ENCODE data around the gene BFSP2. TPM values are rescaled to one million over a fixed set of nuclear protein-coding genes. Genes with fewer than 3 reads are reported as not detected.

BFSP2 gene
- total and polyA plus RNA-seq, 2 experiments from 2014 or later, result not detected

DNA sequence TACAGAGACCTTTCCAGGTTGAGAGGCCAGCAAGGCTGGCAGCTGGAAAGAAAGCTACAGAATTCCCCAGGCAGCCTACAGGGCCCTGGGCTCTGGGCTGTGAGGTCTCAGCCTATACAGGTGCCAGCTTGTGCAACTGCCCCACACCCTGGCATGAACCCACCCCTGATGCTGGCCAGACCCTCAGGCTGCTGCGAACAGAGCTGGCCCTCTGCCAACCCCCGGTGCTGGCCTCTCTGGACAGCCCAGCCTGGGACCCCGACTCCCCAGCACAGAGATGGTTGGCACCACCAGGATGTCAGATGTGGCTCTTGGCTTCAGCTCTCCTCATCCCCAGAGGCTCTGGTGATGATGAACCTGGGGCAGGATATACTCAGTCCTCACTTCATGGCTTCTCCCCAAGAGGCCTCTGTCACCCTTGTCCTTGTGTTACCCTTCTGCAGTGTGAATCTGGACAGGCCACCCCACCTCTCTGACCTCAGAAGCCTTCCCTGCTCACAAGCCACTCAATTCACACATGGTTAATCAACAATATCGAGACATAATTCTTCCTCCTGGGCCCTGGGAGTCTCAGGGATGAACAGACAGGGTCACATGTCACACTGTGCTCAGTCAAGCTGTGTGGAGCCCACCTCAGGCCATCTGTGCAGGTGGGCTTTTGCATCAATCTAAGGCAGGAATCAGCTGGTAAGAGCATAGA is 11.0 kb upstream of the BFSP2 start:
- DNase-seq, result no peak
- 37% methylated on average over 4 of the region's 4 CpGs for WGBS, 2 experiments (ENCODE audit: low coverage in 1 of 2, low lambda C conversion rate in 2 of 2, missing lambda C conversion rate in 2 of 2)
- in situ Hi-C loops (cut with MboI), result no loop called here
- H3K27me3 ChIP-seq (replicated peaks; ENCODE audit: insufficient read depth), result no peaks in the 10 kb centered on the region; the same call in 1 of the 2 replicates
- no peaks in the 10 kb centered on the region for H3K9me2 ChIP-seq (ENCODE audit: insufficient read depth)
- no peaks in the 10 kb centered on the region for H3F3A ChIP-seq (ENCODE audit: insufficient read depth)
- TF ChIP-seq EZH2phosphoT487 (IDR thresholded peaks at IDR 0.05; ENCODE audit: insufficient read depth, low read depth), result no peak
- TF ChIP-seq EZH2 (IDR thresholded peaks at IDR 0.05; ENCODE audit: insufficient read depth, poor library complexity, severe bottlenecking), result no peak
- no peaks in the 10 kb centered on the region for H3K4me1 ChIP-seq (ENCODE audit: insufficient read depth)
- no peaks in the 10 kb centered on the region for H3K9me3 ChIP-seq (ENCODE audit: low read depth)
- H4K20me1 ChIP-seq (ENCODE audit: insufficient read depth), result no peaks in the 10 kb centered on the region
- H3K27ac ChIP-seq, result no peak overlapping the region
- no peaks in the 10 kb centered on the region for H3K79me2 ChIP-seq (ENCODE audit: insufficient read depth)
- H2AFZ ChIP-seq, result no peak overlapping the region
- H3K4me2 ChIP-seq (ENCODE audit: unreplicated experiment), result no peak overlapping the region
- H3K36me3 ChIP-seq (ENCODE audit: low read depth), result no peaks in the 10 kb centered on the region
- H3K9ac ChIP-seq, result no peak overlapping the region
- no peak overlapping the region for H3K4me3 ChIP-seq

DNA sequence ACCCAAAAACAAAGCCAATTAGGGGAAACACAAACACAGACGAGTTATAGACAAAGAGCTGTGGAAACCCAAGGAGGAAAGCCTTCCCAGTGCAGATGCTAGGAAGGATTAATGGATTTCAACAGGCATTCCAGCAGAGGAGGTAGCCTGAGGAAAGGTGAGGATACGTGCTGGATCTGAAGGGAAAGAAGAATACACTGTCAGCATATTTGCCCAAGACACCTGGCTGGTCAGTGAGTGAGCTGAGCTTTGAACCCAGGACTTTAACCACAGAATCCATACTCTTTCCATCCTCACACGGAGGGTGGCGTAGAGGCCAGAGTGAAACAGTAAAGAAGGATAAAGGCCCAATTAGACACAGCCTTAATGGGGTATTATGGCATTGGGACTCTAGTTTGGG is 9.1 kb upstream of the BFSP2 start:
- Histone ChIP-seq H3K9me2 (ENCODE audit: insufficient read depth) (no peaks in the 10 kb centered on the region), H3F3A (ENCODE audit: insufficient read depth) (peaks cover 14% of the 10 kb centered on the region), H3K27me3 (replicated peaks; ENCODE audit: insufficient read depth) (no peaks in the 10 kb centered on the region), H3K4me1 (ENCODE audit: insufficient read depth) (peaks cover 10% of the 10 kb centered on the region), H3K9ac (no peak overlapping the region), H4K20me1 (ENCODE audit: insufficient read depth) (no peaks in the 10 kb centered on the region), H3K4me2 (ENCODE audit: unreplicated experiment) (no peak overlapping the region), H3K9me3 (ENCODE audit: low read depth) (no peaks in the 10 kb centered on the region), H3K4me3 (no peak overlapping the region), H2AFZ (no peak overlapping the region), H3K27ac (no peak overlapping the region), H3K36me3 (ENCODE audit: low read depth) (no peaks in the 10 kb centered on the region), H3K79me2 (ENCODE audit: insufficient read depth) (no peaks in the 10 kb centered on the region)
- in situ Hi-C loops (cut with MboI), result no loop called here
- no peak for DNase-seq
- WGBS, 2 experiments (ENCODE audit: low coverage in 1 of 2, low lambda C conversion rate in 2 of 2, missing lambda C conversion rate in 2 of 2), result 51 to 55% methylated on average over 4 of the region's 4 CpGs
- no peak for TF ChIP-seq EZH2 (IDR thresholded peaks at IDR 0.05; ENCODE audit: insufficient read depth, poor library complexity, severe bottlenecking)
- no peak for TF ChIP-seq EZH2phosphoT487 (IDR thresholded peaks at IDR 0.05; ENCODE audit: insufficient read depth, low read depth)

DNA sequence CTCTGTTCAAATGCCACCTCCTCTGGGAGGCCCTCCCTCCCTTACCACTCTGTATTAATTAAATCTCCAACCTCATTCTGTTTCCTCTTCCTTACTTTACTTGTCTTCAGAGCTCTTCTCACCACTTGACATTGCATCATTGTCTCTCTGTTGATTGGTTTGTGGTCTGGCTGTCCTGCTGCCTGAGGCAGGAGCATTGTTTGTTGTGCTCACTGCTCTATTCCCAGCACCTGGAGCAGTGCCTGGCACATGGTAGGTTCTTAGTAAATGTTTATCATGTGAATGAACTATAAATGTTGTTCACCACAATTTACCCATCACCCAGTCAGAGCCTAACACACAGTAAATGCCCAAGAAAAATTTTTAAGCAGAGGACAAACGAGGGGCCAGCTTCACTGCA is 6.7 kb upstream of the BFSP2 start:
- TF ChIP-seq EZH2phosphoT487 (IDR thresholded peaks at IDR 0.05; ENCODE audit: insufficient read depth, low read depth) (no peak), EZH2 (IDR thresholded peaks at IDR 0.05; ENCODE audit: insufficient read depth, poor library complexity, severe bottlenecking) (no peak)
- Histone ChIP-seq H3K27me3 (replicated peaks; ENCODE audit: insufficient read depth) (no peaks in the 10 kb centered on the region; the same call in 1 of the 2 replicates), H3F3A (ENCODE audit: insufficient read depth) (peaks cover 14% of the 10 kb centered on the region), H3K27ac (no peak overlapping the region), H3K36me3 (ENCODE audit: low read depth) (no peaks in the 10 kb centered on the region), H3K79me2 (ENCODE audit: insufficient read depth) (no peaks in the 10 kb centered on the region), H2AFZ (no peak overlapping the region), H3K9ac (no peak overlapping the region), H3K4me3 (no peak overlapping the region), H3K9me2 (ENCODE audit: insufficient read depth) (no peaks in the 10 kb centered on the region), H3K4me2 (ENCODE audit: unreplicated experiment) (no peak overlapping the region), H3K9me3 (ENCODE audit: low read depth) (no peaks in the 10 kb centered on the region), H3K4me1 (ENCODE audit: insufficient read depth) (peaks cover 10% of the 10 kb centered on the region), H4K20me1 (ENCODE audit: insufficient read depth) (no peaks in the 10 kb centered on the region)
- DNase-seq, result no peak
- WGBS, 2 experiments (ENCODE audit: low coverage in 1 of 2, low lambda C conversion rate in 2 of 2, missing lambda C conversion rate in 2 of 2), result 19 to 29% methylated on average over 1 of the region's 1 CpG
- in situ Hi-C loops (cut with MboI), result no loop called here

DNA sequence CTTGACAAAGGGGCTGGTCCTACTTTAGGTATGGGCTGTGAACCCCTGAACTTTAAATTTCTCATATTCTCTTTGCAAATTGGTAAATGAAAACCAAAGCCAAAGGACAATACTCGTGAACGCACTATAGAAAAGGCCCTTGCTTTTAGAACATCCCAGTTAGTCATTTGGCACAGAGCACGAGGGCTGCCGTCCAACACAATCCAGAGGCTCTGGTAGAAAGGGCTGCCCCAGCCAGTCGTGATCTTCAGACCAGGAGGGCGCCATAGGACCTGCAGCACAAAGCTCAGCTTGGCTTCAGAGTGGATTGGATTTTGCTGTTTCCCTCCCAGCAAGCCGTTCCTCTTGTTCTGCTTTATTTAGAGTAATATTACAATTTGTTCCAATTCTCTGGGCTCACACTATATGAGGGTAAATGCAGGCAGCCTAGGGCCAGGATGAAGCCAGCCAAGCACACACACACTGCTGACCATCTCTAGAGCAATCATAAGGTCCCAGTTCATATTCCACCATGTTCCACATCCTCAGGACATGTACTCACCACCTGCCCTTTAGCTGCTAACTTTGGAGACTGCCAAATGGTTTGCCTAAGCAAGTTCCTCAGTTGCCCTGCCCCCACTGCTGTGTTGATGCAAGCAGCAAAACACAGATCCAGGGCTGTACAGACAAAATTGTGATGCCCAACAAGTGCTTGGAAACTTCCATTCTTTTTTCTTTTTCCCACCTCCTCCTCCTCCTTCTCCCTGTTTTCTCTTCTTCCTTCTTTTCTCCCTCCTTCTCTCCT is 6.0 kb upstream of the BFSP2 start:
- H3K9me2 ChIP-seq (ENCODE audit: insufficient read depth), result no peaks in the 10 kb centered on the region
- H3K36me3 ChIP-seq (ENCODE audit: low read depth), result no peaks in the 10 kb centered on the region
- no peaks in the 10 kb centered on the region; the same call in 1 of the 2 replicates for H3K27me3 ChIP-seq (replicated peaks; ENCODE audit: insufficient read depth)
- no peak overlapping the region for H2AFZ ChIP-seq
- no peak for TF ChIP-seq EZH2 (IDR thresholded peaks at IDR 0.05; ENCODE audit: insufficient read depth, poor library complexity, severe bottlenecking)
- no peak for TF ChIP-seq EZH2phosphoT487 (IDR thresholded peaks at IDR 0.05; ENCODE audit: insufficient read depth, low read depth)
- H3K4me1 ChIP-seq (ENCODE audit: insufficient read depth), result peaks cover 10% of the 10 kb centered on the region
- no peaks in the 10 kb centered on the region for H3K9me3 ChIP-seq (ENCODE audit: low read depth)
- H3F3A ChIP-seq (ENCODE audit: insufficient read depth), result peaks cover 14% of the 10 kb centered on the region
- no peak overlapping the region for H3K4me3 ChIP-seq
- no peaks in the 10 kb centered on the region for H3K79me2 ChIP-seq (ENCODE audit: insufficient read depth)
- in situ Hi-C loops (cut with MboI), result no loop called here
- DNase-seq, result peak; percentile 47
- no peak overlapping the region for H3K9ac ChIP-seq
- no peak overlapping the region for H3K27ac ChIP-seq
- no peak overlapping the region for H3K4me2 ChIP-seq (ENCODE audit: unreplicated experiment)
- H4K20me1 ChIP-seq (ENCODE audit: insufficient read depth), result no peaks in the 10 kb centered on the region
- WGBS, 2 experiments (ENCODE audit: low coverage in 1 of 2, low lambda C conversion rate in 2 of 2, missing lambda C conversion rate in 2 of 2), result 26 to 33% methylated on average over 7 of the region's 7 CpGs

Measured in GM23248 (cell line).